HepG2 (cell line): Measurements from ENCODE around the gene MTHFSD. TPM values are rescaled to one million over a fixed set of nuclear protein-coding genes. Genes with fewer than 3 reads are reported as not detected.

Experiments
- ASH2L ChIP-seq: fragments of 300-600, 200-600 bp; sonication (generic); IDR thresholded peaks from 2 replicates; pipeline ENCODE4 v1.7.0; 2017; ENCODE audit warnings: low read depth, mild to moderate bottlenecking, moderate library complexity, mixed read lengths, low read length; ENCODE audit not compliant: insufficient read length
- ETV6 ChIP-seq: sonication (generic); formaldehyde crosslinking; conservative IDR thresholded peaks from 2 replicates; pipeline ENCODE4 v1.4.0; 2020; ENCODE audit warnings: missing genetic modification reagents
- FOXK1 ChIP-seq: sonication (generic); formaldehyde crosslinking; IDR thresholded peaks from 2 replicates; pipeline ENCODE4 v1.4.0; 2020; ENCODE audit warnings: low read depth, missing genetic modification reagents, borderline replicate concordance
- HMG20A ChIP-seq: IDR thresholded peaks from 2 replicates; pipeline ENCODE4 v1.6.1; 2016; ENCODE audit warnings: borderline replicate concordance
- NFATC3 ChIP-seq: sonication (generic); formaldehyde crosslinking; IDR thresholded peaks from 2 replicates; pipeline ENCODE4 v1.5.1; 2020; ENCODE audit warnings: mild to moderate bottlenecking, missing genetic modification reagents
- NPAS2 ChIP-seq: sonication (generic); formaldehyde crosslinking; IDR thresholded peaks from 2 replicates; pipeline ENCODE4 v1.8.0; 2022; ENCODE audit warnings: mild to moderate bottlenecking, missing genetic modification reagents, borderline replicate concordance
- NR3C1 ChIP-seq: sonication (generic); formaldehyde crosslinking; IDR thresholded peaks from 2 replicates; pipeline ENCODE4 v1.4.0; 2020; ENCODE audit warnings: missing genetic modification reagents
- RFX3 ChIP-seq: IDR thresholded peaks from 2 replicates; pipeline ENCODE4 v1.6.1; 2016; ENCODE audit warnings: missing biosample characterization, missing genetic modification reagents
- SOX6 ChIP-seq, 2 experiments: fragments of 450-650 bp in 1 of 2; sonication (generic) in 1 of 2; formaldehyde crosslinking in 1 of 2; IDR thresholded peaks; 2 replicates each; pipeline versions ENCODE4 v1.4.0 to v1.6.1; 2017 to 2020; ENCODE audit warnings: antibody characterized with exemption in 1 of 2, mild to moderate bottlenecking in 1 of 2, missing genetic modification reagents in 1 of 2
- XBP1 ChIP-seq: sonication (generic); formaldehyde crosslinking; IDR thresholded peaks from 2 replicates; pipeline ENCODE4 v1.5.0; 2020; ENCODE audit warnings: missing genetic modification reagents
- ZNF510 ChIP-seq: sonication (generic); formaldehyde crosslinking; IDR thresholded peaks from 2 replicates; pipeline ENCODE4 v1.4.0; 2020; ENCODE audit warnings: low read depth, mild to moderate bottlenecking, missing genetic modification reagents
- ZNF556 ChIP-seq: sonication (generic); formaldehyde crosslinking; IDR thresholded peaks from 2 replicates; pipeline ENCODE4 v1.4.0; 2020; ENCODE audit warnings: mild to moderate bottlenecking, missing genetic modification reagents, borderline replicate concordance
- ZNF564 ChIP-seq: sonication (generic); formaldehyde crosslinking; IDR thresholded peaks from 2 replicates; pipeline ENCODE4 v1.8.1; 2023; ENCODE audit warnings: mild to moderate bottlenecking, missing genetic modification reagents
- polyA plus RNA-seq, 8 experiments: library from polyadenylated mRNA; depleted of rRNA in 3 of 8; stranded (reverse) in 7 of 8; unstranded in 1 of 8; fragments of >200 nt; fragmentation: Illumina TruSeq in 4 of 8; extraction: Trizol in 4 of 8; gene quantifications; 2 replicates each; pipeline versions ENCODE4 v1.2.1 to v1.2.3, GENCODE V29; 2011 to 2016; ENCODE audit warnings: low read depth in 4 of 8, missing spikeins in 1 of 8, mixed read lengths in 1 of 8; ENCODE audit not compliant: insufficient read depth in 1 of 8
- total RNA-seq, 5 experiments: library from RNA; depleted of rRNA; stranded (reverse); fragments of >200 nt; fragmentation: Illumina TruSeq; extraction: Trizol; gene quantifications; 2 replicates each; pipeline ENCODE4 v1.2.3, GENCODE V29; 2016; ENCODE audit warnings: low read depth in 1 of 5
- TF ChIP-seq, protein P1 (sequence below): sonication (generic); formaldehyde crosslinking; IDR thresholded peaks from 2 replicates; pipeline ENCODE4 v1.5.0; 2020; ENCODE audit warnings: missing genetic modification reagents
- TF ChIP-seq, protein P2 (sequence below): sonication (generic); formaldehyde crosslinking; IDR thresholded peaks from 2 replicates; pipeline ENCODE4 v1.9.0; 2021; ENCODE audit warnings: missing genetic modification reagents, mild to moderate bottlenecking, borderline replicate concordance
- TF ChIP-seq, protein P3 (sequence below): sonication (generic); formaldehyde crosslinking; IDR thresholded peaks from 2 replicates; pipeline ENCODE4 v1.9.0; 2022; ENCODE audit warnings: missing genetic modification reagents, mild to moderate bottlenecking, borderline replicate concordance
- TF ChIP-seq, protein P4 (sequence below): conservative IDR thresholded peaks from 2 replicates; pipeline ENCODE4 v1.6.1; 2018; ENCODE audit warnings: missing genetic modification reagents
- TF ChIP-seq, protein P5 (sequence below): sonication (generic); formaldehyde crosslinking; IDR thresholded peaks from 2 replicates; pipeline ENCODE4 v1.8.1; 2023; ENCODE audit warnings: mild to moderate bottlenecking, moderate library complexity, missing genetic modification reagents

Gene MTHFSD
- total and polyA plus RNA-seq, 2 of the 13 experiments (the other 11 are each of a cell fraction or from before 2014, with no cell fraction given): 14.2 to 16.3 TPM

DNA sequence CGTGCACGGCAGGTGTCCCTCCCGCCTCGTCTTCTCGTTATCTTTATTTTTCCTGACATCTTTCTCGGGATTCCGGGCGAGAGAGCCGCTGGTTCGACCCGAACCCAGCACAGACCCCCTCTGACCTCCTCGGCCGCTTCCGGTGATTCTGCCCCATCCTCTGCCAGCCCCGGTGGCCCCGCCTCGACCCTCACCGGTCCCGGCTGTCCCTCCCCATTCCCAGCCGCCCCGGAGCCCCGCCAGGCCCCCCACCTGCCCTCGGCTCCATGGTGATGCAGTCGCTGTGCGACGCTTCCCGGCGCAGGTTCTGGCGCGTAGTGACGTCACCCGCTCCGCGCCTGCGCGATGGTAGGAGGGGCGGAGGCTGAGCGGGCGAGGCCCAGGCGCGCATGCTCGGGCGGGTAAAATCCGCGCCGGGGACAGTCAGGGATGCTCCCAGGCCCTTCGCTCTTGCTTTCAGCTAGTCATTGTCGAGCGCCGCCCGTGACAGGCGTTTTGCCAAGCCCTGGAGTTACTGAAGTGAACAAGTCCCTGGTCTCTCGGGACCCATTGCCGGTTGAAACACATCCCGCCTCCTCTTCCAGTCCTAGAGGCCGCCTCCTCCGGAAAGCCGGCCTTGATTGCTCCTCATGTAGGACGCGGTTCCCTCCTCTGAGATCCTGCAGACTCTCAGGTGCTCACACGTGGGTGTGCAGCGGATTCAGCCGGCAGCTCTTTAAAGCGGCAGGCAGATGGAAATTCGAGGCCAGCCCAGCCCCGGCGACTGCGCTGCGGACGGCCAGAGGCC lies at the start of gene MTHFSD (continued):
- TF ChIP-seq, protein P1, sequence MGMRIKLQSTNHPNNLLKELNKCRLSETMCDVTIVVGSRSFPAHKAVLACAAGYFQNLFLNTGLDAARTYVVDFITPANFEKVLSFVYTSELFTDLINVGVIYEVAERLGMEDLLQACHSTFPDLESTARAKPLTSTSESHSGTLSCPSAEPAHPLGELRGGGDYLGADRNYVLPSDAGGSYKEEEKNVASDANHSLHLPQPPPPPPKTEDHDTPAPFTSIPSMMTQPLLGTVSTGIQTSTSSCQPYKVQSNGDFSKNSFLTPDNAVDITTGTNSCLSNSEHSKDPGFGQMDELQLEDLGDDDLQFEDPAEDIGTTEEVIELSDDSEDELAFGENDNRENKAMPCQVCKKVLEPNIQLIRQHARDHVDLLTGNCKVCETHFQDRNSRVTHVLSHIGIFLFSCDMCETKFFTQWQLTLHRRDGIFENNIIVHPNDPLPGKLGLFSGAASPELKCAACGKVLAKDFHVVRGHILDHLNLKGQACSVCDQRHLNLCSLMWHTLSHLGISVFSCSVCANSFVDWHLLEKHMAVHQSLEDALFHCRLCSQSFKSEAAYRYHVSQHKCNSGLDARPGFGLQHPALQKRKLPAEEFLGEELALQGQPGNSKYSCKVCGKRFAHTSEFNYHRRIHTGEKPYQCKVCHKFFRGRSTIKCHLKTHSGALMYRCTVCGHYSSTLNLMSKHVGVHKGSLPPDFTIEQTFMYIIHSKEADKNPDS: no peak; the same call in 1 of the 2 replicates
- TF ChIP-seq ETV6 (CRISPR knock-in tag) (no peak), NPAS2 (CRISPR knock-in tag) (no peak), HMG20A (CRISPR knock-in tag) (no peak), ZNF564 (CRISPR knock-in tag) (no peak), ZNF510 (CRISPR knock-in tag) (no peak; the same call in 1 of the 2 replicates), NFATC3 (CRISPR knock-in tag) (peak; percentile 73; the same call in 1 of the 2 replicates), NR3C1 (no peak), ZNF556 (peak; percentile 51; the same call in 1 of the 2 replicates), FOXK1 (CRISPR knock-in tag) (peak; percentile 77; the same call in 1 of the 2 replicates), ASH2L (peak; percentile 79), XBP1 (0 out of 2 replicates have a peak, but pooled peaks have one; percentile 35), SOX6 (IDR thresholded peaks at IDR 0.05) (no peak), SOX6 (CRISPR knock-in tag; IDR thresholded peaks at IDR 0.05) (peak; percentile 77), RFX3 (no peak; the same call in 1 of the 2 replicates)
- TF ChIP-seq, protein P2, sequence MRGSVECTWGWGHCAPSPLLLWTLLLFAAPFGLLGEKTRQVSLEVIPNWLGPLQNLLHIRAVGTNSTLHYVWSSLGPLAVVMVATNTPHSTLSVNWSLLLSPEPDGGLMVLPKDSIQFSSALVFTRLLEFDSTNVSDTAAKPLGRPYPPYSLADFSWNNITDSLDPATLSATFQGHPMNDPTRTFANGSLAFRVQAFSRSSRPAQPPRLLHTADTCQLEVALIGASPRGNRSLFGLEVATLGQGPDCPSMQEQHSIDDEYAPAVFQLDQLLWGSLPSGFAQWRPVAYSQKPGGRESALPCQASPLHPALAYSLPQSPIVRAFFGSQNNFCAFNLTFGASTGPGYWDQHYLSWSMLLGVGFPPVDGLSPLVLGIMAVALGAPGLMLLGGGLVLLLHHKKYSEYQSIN (CRISPR knock-in tag): no peak
- TF ChIP-seq, protein P3, sequence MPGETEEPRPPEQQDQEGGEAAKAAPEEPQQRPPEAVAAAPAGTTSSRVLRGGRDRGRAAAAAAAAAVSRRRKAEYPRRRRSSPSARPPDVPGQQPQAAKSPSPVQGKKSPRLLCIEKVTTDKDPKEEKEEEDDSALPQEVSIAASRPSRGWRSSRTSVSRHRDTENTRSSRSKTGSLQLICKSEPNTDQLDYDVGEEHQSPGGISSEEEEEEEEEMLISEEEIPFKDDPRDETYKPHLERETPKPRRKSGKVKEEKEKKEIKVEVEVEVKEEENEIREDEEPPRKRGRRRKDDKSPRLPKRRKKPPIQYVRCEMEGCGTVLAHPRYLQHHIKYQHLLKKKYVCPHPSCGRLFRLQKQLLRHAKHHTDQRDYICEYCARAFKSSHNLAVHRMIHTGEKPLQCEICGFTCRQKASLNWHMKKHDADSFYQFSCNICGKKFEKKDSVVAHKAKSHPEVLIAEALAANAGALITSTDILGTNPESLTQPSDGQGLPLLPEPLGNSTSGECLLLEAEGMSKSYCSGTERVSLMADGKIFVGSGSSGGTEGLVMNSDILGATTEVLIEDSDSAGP (CRISPR knock-in tag): peak; percentile 74; the same call in 1 of the 2 replicates
- TF ChIP-seq, protein P4, sequence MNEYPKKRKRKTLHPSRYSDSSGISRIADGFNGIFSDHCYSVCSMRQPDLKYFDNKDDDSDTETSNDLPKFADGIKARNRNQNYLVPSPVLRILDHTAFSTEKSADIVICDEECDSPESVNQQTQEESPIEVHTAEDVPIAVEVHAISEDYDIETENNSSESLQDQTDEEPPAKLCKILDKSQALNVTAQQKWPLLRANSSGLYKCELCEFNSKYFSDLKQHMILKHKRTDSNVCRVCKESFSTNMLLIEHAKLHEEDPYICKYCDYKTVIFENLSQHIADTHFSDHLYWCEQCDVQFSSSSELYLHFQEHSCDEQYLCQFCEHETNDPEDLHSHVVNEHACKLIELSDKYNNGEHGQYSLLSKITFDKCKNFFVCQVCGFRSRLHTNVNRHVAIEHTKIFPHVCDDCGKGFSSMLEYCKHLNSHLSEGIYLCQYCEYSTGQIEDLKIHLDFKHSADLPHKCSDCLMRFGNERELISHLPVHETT (CRISPR knock-in tag): peak; percentile 92
- TF ChIP-seq, protein P5, sequence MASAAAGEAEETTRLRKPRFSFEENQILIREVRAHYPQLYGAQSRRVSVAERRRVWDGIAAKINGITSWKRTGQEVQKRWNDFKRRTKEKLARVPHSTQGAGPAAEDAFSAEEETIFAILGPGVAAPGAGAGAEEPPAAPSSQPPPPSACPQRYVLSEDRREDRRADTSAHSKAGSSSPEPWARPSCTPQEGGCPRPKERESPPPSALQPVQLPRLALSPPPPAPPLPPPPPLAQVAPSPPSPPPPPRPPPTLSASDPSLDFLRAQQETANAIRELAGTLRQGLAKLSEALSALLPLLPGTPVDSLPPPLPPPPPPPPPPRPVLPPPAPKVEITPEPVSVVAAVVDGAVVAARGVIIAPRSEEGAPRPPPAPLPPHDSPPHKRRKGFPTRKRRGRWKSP (CRISPR knock-in tag): peak; percentile 26; the same call in 1 of the 2 replicates
